H4 (cell line): Measurements from ENCODE around the gene ANKS1A. TPM values are rescaled to one million over a fixed set of nuclear protein-coding genes. Genes with fewer than 3 reads are reported as not detected.
"Not testable (repeated sequence)": the region's sequence is repeated elsewhere in the genome, so short reads cannot be mapped to it uniquely, and the experiment has no call there.

Experiments used
- DNase-seq: peaks from one replicate; pipeline ENCODE4 v3.0.0-alpha.2; 2015; ENCODE audit warnings: low spot score
- total RNA-seq: library from RNA; depleted of rRNA; stranded (reverse); fragments of >200 nt; shearing (Covaris generic); gene quantifications from 2 replicates; pipeline ENCODE4 v1.2.3, GENCODE V29; 2014

ANKS1A gene
- total RNA-seq, 1 experiment from 2014 or later = 8.8 TPM

GRCh38 chr6:34884073-34884472 lies 5.0 kb upstream of the ANKS1A start:
- not testable (repeated sequence) for DNase-seq

GRCh38 chr6:34884996-34885395 lies 4.1 kb upstream of the ANKS1A start:
- no peak for DNase-seq

- DNase-seq = not testable (repeated sequence)
Measured at GRCh38 chr6:34885837-34886236, 3.2 kb upstream of the ANKS1A start.

GRCh38 chr6:34887753-34888513 lies 1.1 kb upstream of the ANKS1A start, which contains the start of gene TAF11:
Gene TAF11, minus strand, starts transcription at chr6:34888042. Its CDS starts 85 bp downstream, at chr6:34887957.
- peak; percentile 91 for DNase-seq

GRCh38 chr6:34888514-34888856 lies 570 bp upstream of the ANKS1A start:
- no peak for DNase-seq

- no peak for DNase-seq
Measured at GRCh38 chr6:34890533-34890925, 1.5 kb downstream of the ANKS1A start.

- DNase-seq = no peak
Measured at GRCh38 chr6:34891296-34891695, 2.2 kb downstream of the ANKS1A start.

- DNase-seq = no peak
Measured at GRCh38 chr6:34894693-34895092, 5.6 kb downstream of the ANKS1A start.

- no peak for DNase-seq
Measured at GRCh38 chr6:34897130-34897529, 8.1 kb downstream of the ANKS1A start.

- DNase-seq = no peak
Measured at GRCh38 chr6:34897716-34898115, 8.7 kb downstream of the ANKS1A start.

GRCh38 chr6:34899748-34900147 lies 10.7 kb downstream of the ANKS1A start:
- not testable (repeated sequence) for DNase-seq

GRCh38 chr6:34900321-34901031 lies 11.4 kb downstream of the ANKS1A start:
- DNase-seq = no peak

- DNase-seq = no peak
Measured at GRCh38 chr6:34901930-34902329, 12.9 kb downstream of the ANKS1A start.

- no peak for DNase-seq
Measured at GRCh38 chr6:34904990-34905613, 16.0 kb downstream of the ANKS1A start.

GRCh38 chr6:34906826-34907225 lies 17.8 kb downstream of the ANKS1A start:
- no peak for DNase-seq

GRCh38 chr6:34908194-34908593 lies 19.1 kb downstream of the ANKS1A start:
- no peak for DNase-seq

GRCh38 chr6:34909320-34909883 lies 20.3 kb downstream of the ANKS1A start:
- DNase-seq = no peak

GRCh38 chr6:34911822-34912221 lies 22.8 kb downstream of the ANKS1A start:
- DNase-seq = no peak

- peak; percentile 84 for DNase-seq
Measured at GRCh38 chr6:34912715-34913464, 23.8 kb downstream of the ANKS1A start.

GRCh38 chr6:34914358-34914757 lies 25.3 kb downstream of the ANKS1A start:
- DNase-seq = no peak

- DNase-seq = no peak
Measured at GRCh38 chr6:34916348-34916967, 27.4 kb downstream of the ANKS1A start.
